GM06990 (cell line): ENCODE data around the gene METAP1.

Experiments used
- DNase-seq: peaks from one replicate; pipeline ENCODE4 v3.0.0-alpha.2; 2011; ENCODE audit not compliant: insufficient read length; ENCODE audit errors: extremely low read depth
- H3K27me3 ChIP-seq: replicated peaks from 2 replicates; pipeline ENCODE4 v1.6.0; 2011; ENCODE audit warnings: low read length; ENCODE audit not compliant: control insufficient read depth, insufficient read depth
- H3K36me3 ChIP-seq: 2 replicates; pipeline ENCODE4 v1.5.1; 2011; ENCODE audit warnings: low read length; ENCODE audit not compliant: control insufficient read depth, insufficient read depth
- H3K4me3 ChIP-seq: replicated peaks from 2 replicates; pipeline ENCODE4 v1.5.1; 2011; ENCODE audit warnings: low read depth, mild to moderate bottlenecking, control low read depth, low read length
- CTCF ChIP-seq: IDR thresholded peaks from 2 replicates; pipeline ENCODE4 v1.5.1; 2011; ENCODE audit warnings: low read length, control low read depth, mild to moderate bottlenecking, inconsistent platforms; ENCODE audit not compliant: insufficient read depth, poor library complexity, severe bottlenecking

The METAP1 gene

GRCh38 chr4:98993419-98994071, 2.0 kb upstream of the METAP1 start:
- no peaks in the 10 kb centered on the region for H3K27me3 ChIP-seq
- no peak for DNase-seq
- H3K4me3 ChIP-seq = no peak overlapping the region
- no peak for TF ChIP-seq CTCF
- H3K36me3 ChIP-seq = no peaks in the 10 kb centered on the region

GRCh38 chr4:98994474-98995182, 893 bp upstream of the METAP1 start:
- DNase-seq = no peak

GRCh38 chr4:98996056-98996764, 689 bp downstream of the METAP1 start:
- Histone ChIP-seq H3K4me3 (peak overlapping the region; percentile 95), H3K27me3 (no peaks in the 10 kb centered on the region), H3K36me3 (no peaks in the 10 kb centered on the region)
- no peak for TF ChIP-seq CTCF
- DNase-seq = no peak

More at GRCh38 chr4:98994474-98995182, 893 bp upstream of the METAP1 start:
- Histone ChIP-seq H3K27me3 (no peaks in the 10 kb centered on the region), H3K36me3 (no peaks in the 10 kb centered on the region), H3K4me3 (peak overlapping the region; percentile 51)
- no peak for TF ChIP-seq CTCF

- Histone ChIP-seq H3K36me3 (no peaks in the 10 kb centered on the region), H3K27me3 (no peaks in the 10 kb centered on the region), H3K4me3 (peak overlapping the region; percentile 95)
- DNase-seq = no peak
- TF ChIP-seq CTCF = no peak
These were observed 1.2 kb downstream of the METAP1 start for GRCh38 chr4:98996765-98997068.

- Histone ChIP-seq H3K27me3 (no peaks in the 10 kb centered on the region), H3K36me3 (no peaks in the 10 kb centered on the region), H3K4me3 (no peak overlapping the region)
- DNase-seq = no peak
- TF ChIP-seq CTCF = no peak
These were observed 1.6 kb downstream of the METAP1 start for GRCh38 chr4:98997166-98997565.
